Osteocyte (in vitro differentiated cells): ENCODE data around the gene MUC5B. TPM values are rescaled to one million over a fixed set of nuclear protein-coding genes. Genes with fewer than 3 reads are reported as not detected.
A peak's percentile ranks its signal among the peaks of the same experiment; 100 is the strongest.

Experiments
- DNase-seq: peaks from one replicate; pipeline ENCODE4 v3.0.0; 2021; ENCODE audit warnings: mixed read lengths; ENCODE audit not compliant: unreplicated experiment; ENCODE audit errors: extremely low spot score
- H3K27ac Mint-ChIP-seq: one replicate; pipeline ENCODE4 v1.8.0; 2021; ENCODE audit warnings: mild to moderate bottlenecking, mixed read lengths; ENCODE audit not compliant: unreplicated experiment
- H3K27me3 Mint-ChIP-seq: one replicate; pipeline ENCODE4 v1.8.0; 2021; ENCODE audit warnings: mixed read lengths; ENCODE audit not compliant: unreplicated experiment
- H3K36me3 Mint-ChIP-seq: one replicate; pipeline ENCODE4 v1.8.0; 2021; ENCODE audit warnings: mixed read lengths; ENCODE audit not compliant: unreplicated experiment
- H3K4me1 Mint-ChIP-seq: one replicate; pipeline ENCODE4 v1.8.0; 2021; ENCODE audit warnings: mixed read lengths; ENCODE audit not compliant: unreplicated experiment
- H3K4me3 Mint-ChIP-seq: one replicate; pipeline ENCODE4 v1.8.0; 2021; ENCODE audit warnings: mild to moderate bottlenecking, moderate library complexity, mixed read lengths; ENCODE audit not compliant: unreplicated experiment
- H3K9me3 Mint-ChIP-seq: one replicate; pipeline ENCODE4 v1.8.0; 2021; ENCODE audit warnings: mixed read lengths; ENCODE audit not compliant: unreplicated experiment
- total RNA-seq: library from RNA; stranded (reverse); gene quantifications from 2 replicates; pipeline ENCODE4 v1.2.1, GENCODE V29; 2021
- TF ChIP-seq, protein P1 (sequence below): fragments of 200-600 bp; sonication (generic); IDR thresholded peaks from 2 replicates; pipeline ENCODE4 v1.5.0; 2021; ENCODE audit warnings: antibody characterized with exemption, mild to moderate bottlenecking, moderate library complexity

The MUC5B gene
- total RNA-seq, 1 donor from 2014 or later: not detected

DNA sequence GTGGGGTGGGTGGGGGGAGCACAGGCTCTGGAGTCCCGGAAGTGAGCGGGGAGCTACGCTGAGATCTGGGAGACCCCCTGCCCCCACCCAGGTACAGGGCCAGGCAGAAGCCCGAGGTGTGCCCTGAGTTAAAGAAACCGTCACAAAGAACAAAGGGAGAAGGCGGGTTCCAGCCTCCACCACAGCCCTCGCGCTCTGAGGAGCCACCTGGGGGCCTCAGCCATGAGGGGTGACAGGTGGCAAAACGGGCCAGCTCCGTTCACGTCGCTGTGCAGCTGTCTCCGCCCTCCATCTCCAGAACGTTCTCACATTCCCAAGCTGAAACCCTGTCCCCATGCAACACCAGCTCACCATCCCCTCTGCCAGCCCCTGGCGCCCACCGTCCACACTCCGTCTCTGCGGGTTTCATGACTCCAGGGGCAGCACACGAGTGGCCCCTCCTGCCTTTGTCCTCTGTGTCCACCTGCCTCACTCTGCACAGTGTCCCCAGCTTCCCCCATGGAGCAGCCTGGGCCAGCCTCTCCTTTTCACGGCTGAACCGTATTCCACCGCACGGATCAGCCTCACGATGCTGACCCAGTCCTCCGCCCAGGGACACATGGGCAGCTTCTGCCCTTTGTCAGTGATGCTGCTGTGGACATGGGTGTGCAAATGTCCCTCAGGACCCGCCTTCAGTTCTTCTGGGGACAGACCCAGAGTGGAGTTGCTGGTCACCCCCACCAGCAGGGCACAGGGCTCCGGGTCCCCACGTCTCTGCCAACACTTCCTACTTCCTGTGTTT lies 1.7 kb upstream of the MUC5B start:
- H3K4me3 Mint-ChIP-seq: no peak overlapping the region
- H3K9me3 Mint-ChIP-seq: no peaks in the 10 kb centered on the region
- DNase-seq: no peak
- TF ChIP-seq, protein P1, sequence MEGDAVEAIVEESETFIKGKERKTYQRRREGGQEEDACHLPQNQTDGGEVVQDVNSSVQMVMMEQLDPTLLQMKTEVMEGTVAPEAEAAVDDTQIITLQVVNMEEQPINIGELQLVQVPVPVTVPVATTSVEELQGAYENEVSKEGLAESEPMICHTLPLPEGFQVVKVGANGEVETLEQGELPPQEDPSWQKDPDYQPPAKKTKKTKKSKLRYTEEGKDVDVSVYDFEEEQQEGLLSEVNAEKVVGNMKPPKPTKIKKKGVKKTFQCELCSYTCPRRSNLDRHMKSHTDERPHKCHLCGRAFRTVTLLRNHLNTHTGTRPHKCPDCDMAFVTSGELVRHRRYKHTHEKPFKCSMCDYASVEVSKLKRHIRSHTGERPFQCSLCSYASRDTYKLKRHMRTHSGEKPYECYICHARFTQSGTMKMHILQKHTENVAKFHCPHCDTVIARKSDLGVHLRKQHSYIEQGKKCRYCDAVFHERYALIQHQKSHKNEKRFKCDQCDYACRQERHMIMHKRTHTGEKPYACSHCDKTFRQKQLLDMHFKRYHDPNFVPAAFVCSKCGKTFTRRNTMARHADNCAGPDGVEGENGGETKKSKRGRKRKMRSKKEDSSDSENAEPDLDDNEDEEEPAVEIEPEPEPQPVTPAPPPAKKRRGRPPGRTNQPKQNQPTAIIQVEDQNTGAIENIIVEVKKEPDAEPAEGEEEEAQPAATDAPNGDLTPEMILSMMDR: no peak
- H3K27me3 Mint-ChIP-seq: peaks cover 13% of the 10 kb centered on the region
- H3K4me1 Mint-ChIP-seq: no peaks in the 10 kb centered on the region
- no peaks in the 10 kb centered on the region for H3K36me3 Mint-ChIP-seq
- H3K27ac Mint-ChIP-seq: no peak overlapping the region

GRCh38 chr11:1221848-1222311 lies 986 bp upstream of the MUC5B start:
- no peak overlapping the region for H3K4me3 Mint-ChIP-seq
- H3K9me3 Mint-ChIP-seq: no peaks in the 10 kb centered on the region
- H3K36me3 Mint-ChIP-seq: no peaks in the 10 kb centered on the region
- no peak for DNase-seq
- TF ChIP-seq, protein P1: no peak
- H3K27ac Mint-ChIP-seq: no peak overlapping the region
- H3K27me3 Mint-ChIP-seq: peaks cover 8% of the 10 kb centered on the region
- no peaks in the 10 kb centered on the region for H3K4me1 Mint-ChIP-seq

DNA sequence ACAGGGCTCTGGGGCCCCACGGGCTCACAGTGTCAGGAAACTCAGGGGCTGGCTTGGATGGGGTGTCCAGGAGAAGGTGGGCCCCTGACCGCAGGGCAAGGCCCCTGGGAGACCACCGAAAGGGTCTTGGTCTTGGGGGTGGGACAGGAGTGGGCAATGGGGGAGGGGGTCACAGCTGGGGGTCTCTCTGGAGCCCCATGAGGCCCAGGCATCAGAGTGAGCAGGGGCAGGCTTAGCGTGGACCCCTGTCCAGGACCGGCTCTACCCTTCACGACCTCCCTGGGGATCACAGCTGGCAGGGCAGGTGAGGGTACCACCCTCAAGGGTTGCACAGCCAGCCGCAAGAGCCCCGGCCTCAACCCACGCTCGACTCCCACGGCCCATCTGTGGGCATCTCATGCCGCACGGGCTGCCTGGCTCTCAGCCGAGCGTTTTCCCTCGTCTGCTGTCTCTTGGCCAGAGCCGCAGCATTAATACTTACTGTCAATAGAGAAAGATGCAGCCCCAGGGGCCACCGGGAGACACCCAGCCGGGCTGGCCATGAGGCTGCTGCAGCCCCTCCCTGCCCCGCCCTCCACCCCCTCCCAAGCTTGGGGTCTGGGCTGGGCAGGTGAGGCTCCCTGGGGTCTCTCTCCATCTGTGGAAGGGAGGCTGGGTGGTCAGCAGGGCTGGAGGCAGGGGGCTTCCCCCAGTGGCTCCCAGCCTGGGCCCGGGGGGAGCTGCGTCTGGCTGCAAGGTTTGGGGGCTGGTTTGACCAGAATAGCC lies 662 bp downstream of the MUC5B start:
- DNase-seq: peak; percentile 83
- Mint-ChIP-seq H3K4me1 (no peaks in the 10 kb centered on the region), H3K4me3 (no peak overlapping the region), H3K9me3 (no peaks in the 10 kb centered on the region), H3K36me3 (no peaks in the 10 kb centered on the region), H3K27me3 (no peaks in the 10 kb centered on the region), H3K27ac (no peak overlapping the region)
- TF ChIP-seq, protein P1: no peak

- H3K4me3 Mint-ChIP-seq: no peak overlapping the region
Observed at GRCh38 chr11:1224111-1224490, 1.2 kb downstream of the MUC5B start.

More at GRCh38 chr11:1224111-1224490, 1.2 kb downstream of the MUC5B start:
- TF ChIP-seq, protein P1: no peak
- H3K9me3 Mint-ChIP-seq: no peaks in the 10 kb centered on the region
- no peaks in the 10 kb centered on the region for H3K4me1 Mint-ChIP-seq
- H3K27ac Mint-ChIP-seq: no peak overlapping the region
- H3K27me3 Mint-ChIP-seq: no peaks in the 10 kb centered on the region
- DNase-seq: peak; percentile 80
- no peaks in the 10 kb centered on the region for H3K36me3 Mint-ChIP-seq
